LNCaP clone FGC (cell line): ENCODE measurements around the gene DCST2.
A peak's percentile ranks its signal among the peaks of the same experiment; 100 is the strongest.

Source experiments
- DNase-seq: peaks from one replicate; pipeline ENCODE4 v3.0.0-alpha.2; 2011; ENCODE audit warnings: low read depth
- H3K4me3 ChIP-seq: 2 replicates; pipeline ENCODE4 v1.5.1; 2011; ENCODE audit warnings: mild to moderate bottlenecking, low read depth, low read length, control low read depth
- TF ChIP-seq, protein P1 (sequence below): IDR thresholded peaks from 2 replicates; pipeline ENCODE4 v1.5.1; 2012; ENCODE audit warnings: mild to moderate bottlenecking; ENCODE audit not compliant: control insufficient read depth, insufficient read depth; ENCODE audit errors: extremely low read depth

Gene DCST2

DNA sequence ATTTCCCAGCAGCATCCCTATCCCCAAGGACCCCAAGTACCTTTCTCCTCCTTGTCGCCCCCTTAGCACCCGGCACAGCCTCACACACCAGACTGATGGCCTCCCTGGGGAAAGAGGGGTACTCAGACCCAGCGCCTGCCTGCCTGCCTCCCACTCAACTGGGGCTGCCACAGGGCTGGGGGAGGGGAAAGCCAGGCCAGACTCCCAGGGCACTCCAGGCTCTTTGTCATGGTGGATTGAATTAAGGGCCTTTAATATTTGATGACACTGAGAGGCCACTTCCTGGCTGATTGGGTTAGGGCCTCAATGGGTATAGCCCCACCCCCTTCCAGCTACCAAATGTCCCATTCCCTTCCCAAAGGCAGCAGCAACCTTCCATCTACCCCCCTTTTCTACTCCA lies 64.8 kb downstream of the DCST2 start:
- H3K4me3 ChIP-seq: peak overlapping the region; percentile 59
- DNase-seq: no peak
- TF ChIP-seq, protein P1, sequence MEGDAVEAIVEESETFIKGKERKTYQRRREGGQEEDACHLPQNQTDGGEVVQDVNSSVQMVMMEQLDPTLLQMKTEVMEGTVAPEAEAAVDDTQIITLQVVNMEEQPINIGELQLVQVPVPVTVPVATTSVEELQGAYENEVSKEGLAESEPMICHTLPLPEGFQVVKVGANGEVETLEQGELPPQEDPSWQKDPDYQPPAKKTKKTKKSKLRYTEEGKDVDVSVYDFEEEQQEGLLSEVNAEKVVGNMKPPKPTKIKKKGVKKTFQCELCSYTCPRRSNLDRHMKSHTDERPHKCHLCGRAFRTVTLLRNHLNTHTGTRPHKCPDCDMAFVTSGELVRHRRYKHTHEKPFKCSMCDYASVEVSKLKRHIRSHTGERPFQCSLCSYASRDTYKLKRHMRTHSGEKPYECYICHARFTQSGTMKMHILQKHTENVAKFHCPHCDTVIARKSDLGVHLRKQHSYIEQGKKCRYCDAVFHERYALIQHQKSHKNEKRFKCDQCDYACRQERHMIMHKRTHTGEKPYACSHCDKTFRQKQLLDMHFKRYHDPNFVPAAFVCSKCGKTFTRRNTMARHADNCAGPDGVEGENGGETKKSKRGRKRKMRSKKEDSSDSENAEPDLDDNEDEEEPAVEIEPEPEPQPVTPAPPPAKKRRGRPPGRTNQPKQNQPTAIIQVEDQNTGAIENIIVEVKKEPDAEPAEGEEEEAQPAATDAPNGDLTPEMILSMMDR: no peak
